Activated T-cell treated with anti-CD3 and anti-CD28 coated beads, Interleukin-2, amount 50 U/mL, for 4 hours (primary cell): ENCODE results near the gene SECISBP2. TPM values are rescaled to one million over a fixed set of nuclear protein-coding genes. Genes with fewer than 3 reads are reported as not detected.

ENCODE experiments used
- ATAC-seq, 2 donors: fragments of 200-7000 bp; cut with Tn5 transposase; one replicate each; pipeline ENCODE4 v1.10.0; 2021
- DNase-seq: peaks from one replicate; pipeline ENCODE4 v3.0.0-alpha.2; 2020
- H3K27me3 Mint-ChIP-seq: one replicate; pipeline ENCODE4 v1.8.0; 2021; ENCODE audit warnings: low read depth, mixed read lengths
- H3K36me3 Mint-ChIP-seq: one replicate; pipeline ENCODE4 v1.8.0; 2022; ENCODE audit warnings: mixed read lengths; ENCODE audit not compliant: insufficient read depth
- H3K4me1 Mint-ChIP-seq: one replicate; pipeline ENCODE4 v1.8.0; 2021; ENCODE audit warnings: low read depth, mixed read lengths
- H3K4me3 Mint-ChIP-seq: one replicate; pipeline ENCODE4 v1.8.0; 2021; ENCODE audit warnings: mild to moderate bottlenecking, moderate library complexity, mixed read lengths
- H3K9me3 Mint-ChIP-seq: one replicate; pipeline ENCODE4 v1.8.0; 2021; ENCODE audit warnings: mixed read lengths
- total RNA-seq, 3 donors: library from RNA; stranded (reverse); gene quantifications; one replicate each; pipeline ENCODE4 v1.2.1, GENCODE V29; 2021

SECISBP2 gene
- total RNA-seq, 3 donors from 2014 or later: 34.7 to 36.3 (median 35.1) TPM

DNA sequence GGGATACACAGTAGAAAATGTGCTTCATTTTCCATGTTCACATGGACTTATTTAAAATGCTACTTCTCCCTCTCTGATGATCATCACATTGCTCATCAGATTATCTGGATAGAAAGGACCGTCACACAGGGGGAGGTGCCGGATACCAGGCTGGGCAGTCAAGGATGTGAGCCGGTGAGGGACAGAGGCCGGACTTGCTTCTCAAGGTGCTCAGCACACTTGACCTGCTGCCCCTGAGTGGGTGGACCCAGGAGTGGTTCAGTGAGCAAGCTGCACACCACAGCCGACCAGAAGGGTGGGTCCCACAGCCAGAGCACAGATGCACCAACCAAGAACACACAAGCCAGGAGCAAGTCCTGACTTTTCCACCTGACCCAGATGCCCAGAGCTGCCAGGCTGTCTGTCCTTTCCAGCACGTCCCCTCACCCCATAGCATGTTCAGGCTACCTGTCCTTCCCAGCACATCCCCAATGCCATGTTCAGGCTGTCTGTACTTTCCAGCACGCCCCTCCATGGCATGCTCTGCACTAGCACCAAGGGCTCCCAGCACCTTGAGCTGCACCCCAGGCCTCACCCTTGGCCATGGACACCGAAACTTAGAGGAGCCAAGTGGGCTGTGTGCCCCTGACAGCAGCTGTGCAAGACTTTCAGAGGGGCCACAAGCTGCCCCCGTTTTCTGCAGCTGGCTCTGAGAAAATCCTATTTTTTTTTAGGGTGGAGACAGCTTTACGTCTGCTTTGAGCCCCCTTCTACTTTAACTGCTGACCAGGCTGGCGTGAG lies 77.8 kb downstream of the SECISBP2 start:
- DNase-seq: no peak
- H3K36me3 Mint-ChIP-seq: peaks cover 67% of the 10 kb centered on the region
- no peaks in the 10 kb centered on the region for H3K9me3 Mint-ChIP-seq
- peaks cover 11% of the 10 kb centered on the region for H3K4me1 Mint-ChIP-seq
- H3K27me3 Mint-ChIP-seq: no peaks in the 10 kb centered on the region
- ATAC-seq: no peak
- no peak overlapping the region for H3K4me3 Mint-ChIP-seq

DNA sequence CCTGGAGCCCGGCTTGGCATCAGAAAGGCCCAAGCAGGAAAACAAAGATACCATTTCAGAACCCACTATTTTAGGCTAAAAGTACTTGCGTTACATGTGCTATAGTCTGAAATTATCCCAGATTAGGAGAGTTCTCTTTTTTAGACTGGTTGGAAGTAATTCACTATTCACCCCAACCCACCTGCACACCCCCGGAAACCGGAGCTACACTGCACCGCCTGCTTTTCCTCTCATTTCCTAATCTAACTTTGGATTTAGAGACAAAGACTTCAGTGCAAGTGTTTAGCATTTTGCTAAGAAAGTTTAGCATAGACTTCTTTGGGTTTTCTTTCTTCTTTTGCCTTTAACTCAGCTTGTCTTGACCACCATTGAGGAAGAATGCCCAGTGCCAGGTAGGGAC lies 79.2 kb downstream of the SECISBP2 start:
- H3K4me3 Mint-ChIP-seq: no peak overlapping the region
- no peaks in the 10 kb centered on the region for H3K27me3 Mint-ChIP-seq
- ATAC-seq (no peak), DNase-seq (no peak)
- peaks cover 14% of the 10 kb centered on the region for H3K4me1 Mint-ChIP-seq
- H3K36me3 Mint-ChIP-seq: peaks cover 66% of the 10 kb centered on the region
- no peaks in the 10 kb centered on the region for H3K9me3 Mint-ChIP-seq

DNA sequence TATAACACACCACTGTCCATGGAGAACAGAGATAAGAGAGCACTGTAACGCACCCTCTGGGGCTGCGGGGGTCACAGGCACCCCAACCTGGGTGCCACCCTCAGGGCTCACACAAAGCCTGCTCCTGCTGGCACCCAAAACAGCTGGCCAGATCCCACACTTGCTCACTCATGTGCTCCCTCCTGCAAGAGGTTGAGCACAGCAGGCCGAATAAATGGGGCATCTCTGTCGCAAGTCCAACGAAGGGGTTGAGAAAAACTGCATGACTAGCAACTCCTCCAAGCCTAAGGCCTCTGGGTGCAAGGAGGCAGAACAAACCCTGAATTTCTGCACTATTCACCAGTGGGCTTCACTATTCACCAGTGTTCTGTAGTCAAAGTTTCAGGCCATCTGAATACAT lies 80.3 kb downstream of the SECISBP2 start:
- Mint-ChIP-seq H3K36me3 (peaks cover 57% of the 10 kb centered on the region), H3K27me3 (no peaks in the 10 kb centered on the region), H3K9me3 (no peaks in the 10 kb centered on the region), H3K4me1 (peaks cover 14% of the 10 kb centered on the region), H3K4me3 (no peak overlapping the region)
- no peak for DNase-seq
- ATAC-seq: no peak

DNA sequence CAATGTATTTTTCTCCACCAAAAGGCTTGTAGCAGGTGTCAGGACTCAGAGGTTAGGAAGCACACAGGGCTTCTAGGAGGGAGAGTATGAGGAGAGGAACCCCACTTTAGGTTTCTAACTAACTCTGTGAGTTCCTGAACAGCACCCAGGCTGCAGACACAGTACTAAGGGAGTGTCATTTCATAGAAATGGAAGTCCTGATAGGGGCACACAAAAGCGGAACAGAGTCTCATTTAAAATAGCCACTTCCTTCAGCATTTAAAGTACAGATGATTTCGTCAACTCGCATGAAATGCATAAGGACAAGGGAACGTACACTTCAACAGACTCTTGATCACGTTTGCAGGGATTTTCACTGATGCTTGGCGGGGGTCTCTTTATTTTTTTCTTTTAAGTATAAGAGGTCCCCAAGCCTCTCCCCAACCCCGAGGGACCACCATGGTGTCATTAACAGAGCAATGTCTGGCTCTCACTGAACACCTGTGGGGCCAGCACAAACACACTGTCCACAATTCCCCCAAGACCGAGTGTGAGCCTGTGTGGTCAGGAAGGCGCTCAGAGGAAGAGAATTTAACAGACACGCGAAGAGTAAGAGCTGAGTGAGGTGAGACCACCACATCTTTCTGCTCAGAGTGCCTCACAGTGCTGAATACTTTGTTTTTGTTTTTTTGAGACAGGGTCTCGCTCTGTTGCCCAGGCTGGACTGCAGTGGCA lies 82.3 kb downstream of the SECISBP2 start:
- no peak for ATAC-seq
- Mint-ChIP-seq H3K36me3 (peaks cover 45% of the 10 kb centered on the region), H3K9me3 (no peaks in the 10 kb centered on the region), H3K27me3 (no peaks in the 10 kb centered on the region), H3K4me3 (no peak overlapping the region), H3K4me1 (peaks cover 14% of the 10 kb centered on the region)
- DNase-seq: no peak

DNA sequence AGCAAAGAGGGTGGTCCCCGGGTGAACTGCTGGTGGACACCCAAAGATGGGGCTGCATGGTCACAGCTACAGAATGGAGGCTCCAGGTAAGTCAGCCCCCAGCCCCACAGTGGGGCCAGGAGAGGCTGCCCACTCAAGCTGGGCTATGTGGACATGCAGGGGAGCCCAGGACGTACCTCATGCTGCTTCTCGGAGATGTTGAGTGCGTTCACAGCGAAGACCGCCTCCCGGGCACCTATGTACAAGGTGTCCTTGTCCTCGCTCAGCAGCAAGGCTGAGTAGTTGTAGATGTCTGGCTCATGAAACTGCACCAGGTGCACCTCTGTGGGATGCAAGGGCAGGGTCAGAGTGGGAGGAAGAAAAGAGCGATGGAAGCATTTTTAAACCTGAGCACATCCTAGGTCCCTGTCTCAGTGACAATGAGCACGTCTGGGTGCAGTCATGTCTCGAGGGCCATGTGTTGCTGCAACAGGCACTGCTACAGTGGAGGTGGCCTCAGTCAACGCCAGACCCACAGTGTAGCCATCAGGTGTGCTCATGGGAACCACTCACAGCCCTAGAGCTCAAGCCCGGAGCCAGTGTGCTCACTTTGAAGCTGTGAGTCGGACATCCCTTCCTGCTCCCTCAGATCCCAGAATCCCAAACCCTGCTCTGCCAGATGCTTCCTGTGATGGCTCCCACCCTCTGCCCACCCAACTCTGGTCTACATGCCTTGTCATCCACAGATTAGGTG lies 84.6 kb downstream of the SECISBP2 start:
- H3K4me1 Mint-ChIP-seq: peaks cover 36% of the 10 kb centered on the region
- H3K27me3 Mint-ChIP-seq: no peaks in the 10 kb centered on the region
- ATAC-seq (no peak), DNase-seq (no peak)
- peaks cover 5% of the 10 kb centered on the region for H3K9me3 Mint-ChIP-seq
- no peak overlapping the region for H3K4me3 Mint-ChIP-seq
- peaks cover 37% of the 10 kb centered on the region for H3K36me3 Mint-ChIP-seq

DNA sequence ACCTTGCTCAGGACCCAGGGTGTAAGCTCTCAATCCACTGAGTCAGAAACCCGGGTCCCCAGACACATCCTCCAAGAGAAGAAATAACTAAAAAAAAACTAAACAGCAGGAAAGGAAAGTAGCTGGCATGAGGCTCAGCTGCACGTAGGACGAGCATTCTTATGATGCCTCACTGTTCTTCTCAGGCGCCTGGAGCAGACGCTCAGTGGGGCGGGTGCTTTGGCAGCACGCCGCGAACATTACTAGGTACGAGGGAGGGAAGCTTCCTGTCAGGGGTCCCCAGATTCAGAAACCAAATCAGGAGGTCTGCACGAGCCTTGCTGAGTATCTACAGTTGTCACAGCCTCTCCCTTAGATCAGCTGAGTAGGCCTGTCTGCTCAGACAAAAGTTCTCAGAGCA lies 85.8 kb downstream of the SECISBP2 start:
- Mint-ChIP-seq H3K4me1 (peaks cover 47% of the 10 kb centered on the region), H3K9me3 (peaks cover 5% of the 10 kb centered on the region), H3K36me3 (peaks cover 37% of the 10 kb centered on the region), H3K4me3 (no peak overlapping the region), H3K27me3 (no peaks in the 10 kb centered on the region)
- no peak for ATAC-seq
- DNase-seq: no peak

DNA sequence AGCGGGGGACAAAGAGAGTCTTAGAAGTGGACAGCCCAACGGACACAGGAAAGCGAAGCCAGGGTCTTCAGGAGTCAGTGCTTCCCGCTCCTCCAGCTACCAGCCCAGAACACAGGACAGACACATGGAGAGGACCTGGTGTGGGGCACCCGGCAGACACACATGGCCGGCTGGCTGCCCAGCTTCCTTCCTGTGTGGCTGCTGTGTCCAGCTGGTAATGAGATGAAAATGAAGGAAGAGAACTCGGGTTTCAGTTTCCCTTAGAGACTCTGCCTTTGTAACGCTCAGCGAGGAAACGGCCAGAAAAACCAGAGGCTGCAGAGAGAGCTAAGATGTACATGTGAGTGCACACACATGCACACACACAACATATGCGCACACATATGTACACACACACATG lies 87.5 kb downstream of the SECISBP2 start:
- H3K4me3 Mint-ChIP-seq: no peak overlapping the region
- no peaks in the 10 kb centered on the region for H3K27me3 Mint-ChIP-seq
- peaks cover 55% of the 10 kb centered on the region for H3K4me1 Mint-ChIP-seq
- ATAC-seq (no peak), DNase-seq (no peak)
- H3K36me3 Mint-ChIP-seq: peaks cover 30% of the 10 kb centered on the region
- peaks cover 6% of the 10 kb centered on the region for H3K9me3 Mint-ChIP-seq

DNA sequence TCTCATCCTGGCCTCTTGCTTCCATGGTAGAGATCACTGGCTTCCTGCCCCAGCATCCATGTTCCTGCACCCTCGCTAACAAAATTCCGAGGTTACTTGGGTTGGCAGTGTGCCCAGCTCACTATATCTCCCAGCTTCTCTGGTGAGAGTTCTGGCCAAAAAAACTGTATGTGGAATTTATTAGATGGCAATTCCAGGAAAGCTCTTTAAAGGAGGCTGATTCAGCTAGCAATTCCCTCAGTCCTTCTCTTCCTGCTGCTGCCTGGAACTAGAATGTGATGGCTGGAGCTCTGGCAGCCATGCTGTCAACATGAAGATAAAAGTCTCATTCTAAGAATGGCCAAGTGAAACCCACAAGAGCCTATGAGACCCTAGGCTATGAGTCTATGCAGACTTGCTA lies 88.8 kb downstream of the SECISBP2 start:
- peaks cover 63% of the 10 kb centered on the region for H3K4me1 Mint-ChIP-seq
- ATAC-seq (no peak), DNase-seq (no peak)
- peaks cover 10% of the 10 kb centered on the region for H3K9me3 Mint-ChIP-seq
- peaks cover 30% of the 10 kb centered on the region for H3K36me3 Mint-ChIP-seq
- no peaks in the 10 kb centered on the region for H3K27me3 Mint-ChIP-seq
- H3K4me3 Mint-ChIP-seq: no peak overlapping the region

DNA sequence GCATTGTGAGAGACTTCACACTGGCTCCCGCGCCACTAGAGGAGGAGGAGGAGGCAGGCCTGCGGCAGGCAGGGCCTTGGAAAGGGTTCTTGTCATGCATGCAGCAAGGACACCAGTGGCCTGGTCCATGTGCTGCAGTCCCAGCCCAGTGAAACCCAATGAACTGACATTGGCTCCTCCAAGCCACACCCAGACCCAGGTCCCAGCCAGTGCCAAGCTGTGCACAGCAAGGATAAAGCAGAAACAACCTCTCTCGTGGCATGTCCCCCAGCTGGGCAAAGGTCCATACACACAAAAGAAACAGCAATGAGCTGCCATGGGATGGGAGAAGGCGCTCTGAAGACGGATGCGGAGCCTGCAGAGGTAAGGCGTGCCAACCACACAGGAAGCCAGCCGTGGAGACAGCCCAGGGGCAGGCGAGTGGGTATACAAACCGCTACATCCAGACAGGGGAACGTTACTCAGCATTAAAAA lies 90.4 kb downstream of the SECISBP2 start:
- no peaks in the 10 kb centered on the region for H3K27me3 Mint-ChIP-seq
- peaks cover 77% of the 10 kb centered on the region for H3K4me1 Mint-ChIP-seq
- ATAC-seq (peak; percentile 41 to 45), DNase-seq (peak; percentile 63)
- H3K4me3 Mint-ChIP-seq: peak overlapping the region; percentile 65
- peaks cover 10% of the 10 kb centered on the region for H3K9me3 Mint-ChIP-seq
- peaks cover 38% of the 10 kb centered on the region for H3K36me3 Mint-ChIP-seq

Other genes starting within 250 kb of the SECISBP2 start
- gene SHC3, start 139.7 kb upstream of the SECISBP2 start, total RNA-seq: under 1 TPM; 0.03 TPM
- gene CKS2, start 7.3 kb upstream of the SECISBP2 start, total RNA-seq: 100 to 1,000 TPM; 121 to 140 (median 139) TPM
- 100 to 1,000 TPM; 248 to 348 (median 344) TPM for gene SEMA4D, start 179.6 kb downstream of the SECISBP2 start, total RNA-seq